Neural progenitor cell (in vitro differentiated cells): ENCODE measurements around the gene WBP1L. TPM values are rescaled to one million over a fixed set of nuclear protein-coding genes. Genes with fewer than 3 reads are reported as not detected.

Experiments used
- DNase-seq: peaks from one replicate; pipeline ENCODE4 v3.0.0-alpha.2; 2016; ENCODE audit warnings: low spot score
- H2AFZ ChIP-seq: fragments of 200-600 bp; sonication (generic); replicated peaks from 2 replicates; pipeline ENCODE4 v1.6.1; 2016; ENCODE audit warnings: antibody characterized with exemption
- H3F3A ChIP-seq: fragments of 200-600 bp; sonication (generic); 2 replicates; pipeline ENCODE4 v1.6.1; 2016; ENCODE audit warnings: antibody characterized with exemption, low read depth
- H3K27ac ChIP-seq: fragments of 200-600 bp; sonication (generic); 2 replicates; pipeline ENCODE4 v1.5.1; 2016; ENCODE audit warnings: mild to moderate bottlenecking
- H3K27me3 ChIP-seq: fragments of 200-600 bp; sonication (generic); 2 replicates; pipeline ENCODE4 v1.6.1; 2016; ENCODE audit warnings: mild to moderate bottlenecking, moderate library complexity
- H3K36me3 ChIP-seq: fragments of 200-600 bp; sonication (generic); 2 replicates; pipeline ENCODE4 v1.5.1; 2016
- H3K4me1 ChIP-seq: fragments of 200-600 bp; sonication (generic); 2 replicates; pipeline ENCODE4 v1.6.1; 2016; ENCODE audit warnings: mixed run types
- H3K4me2 ChIP-seq: fragments of 200-600 bp; sonication (generic); 2 replicates; pipeline ENCODE4 v1.6.1; 2016
- H3K4me3 ChIP-seq: fragments of 200-600 bp; sonication (generic); 2 replicates; pipeline ENCODE4 v1.5.1; 2016
- H3K79me2 ChIP-seq: fragments of 200-600 bp; sonication (generic); 2 replicates; pipeline ENCODE4 v1.6.1; 2016; ENCODE audit warnings: low read depth
- H3K9ac ChIP-seq: fragments of 200-600 bp; sonication (generic); 2 replicates; pipeline ENCODE4 v1.6.1; 2016
- H3K9me3 ChIP-seq: fragments of 200-600 bp; sonication (generic); 2 replicates; pipeline ENCODE4 v1.5.1; 2016; ENCODE audit warnings: low read depth
- H4K20me1 ChIP-seq: fragments of 200-600 bp; sonication (generic); 2 replicates; pipeline ENCODE4 v1.6.1; 2016; ENCODE audit warnings: low read depth
- H3K27ac Mint-ChIP-seq: 3 replicates; pipeline ENCODE4 v1.8.0; 2021; ENCODE audit warnings: mixed read lengths
- H3K27me3 Mint-ChIP-seq: 2 replicates; pipeline ENCODE4 v1.8.0; 2022; ENCODE audit warnings: low read depth, mild to moderate bottlenecking, inconsistent platforms, moderate library complexity, mixed read lengths; ENCODE audit not compliant: insufficient read depth
- H3K36me3 Mint-ChIP-seq: 3 replicates; pipeline ENCODE4 v1.8.0; 2021; ENCODE audit warnings: mixed read lengths
- H3K4me1 Mint-ChIP-seq: 3 replicates; pipeline ENCODE4 v1.8.0; 2021; ENCODE audit warnings: mixed read lengths
- H3K4me3 Mint-ChIP-seq: 3 replicates; pipeline ENCODE4 v1.8.0; 2021; ENCODE audit warnings: mild to moderate bottlenecking, moderate library complexity, mixed read lengths
- H3K9me3 Mint-ChIP-seq: 3 replicates; pipeline ENCODE4 v1.8.0; 2020; ENCODE audit warnings: mixed read lengths
- EZH2 ChIP-seq: fragments of 200-600 bp; sonication (generic); IDR thresholded peaks from 2 replicates; pipeline ENCODE4 v1.6.1; 2017; ENCODE audit warnings: antibody characterized with exemption, mild to moderate bottlenecking, moderate library complexity
- EZH2phosphoT487 ChIP-seq: fragments of 200-600 bp; sonication (generic); IDR thresholded peaks from 2 replicates; pipeline ENCODE4 v1.6.1; 2017; ENCODE audit warnings: antibody characterized with exemption
- total RNA-seq: library from RNA; depleted of rRNA; stranded (reverse); fragments of >200 nt; gene quantifications from 2 replicates; pipeline ENCODE4 v1.2.3, GENCODE V29; 2015; ENCODE audit warnings: low replicate concordance
- TF ChIP-seq, protein P1 (sequence below): fragments of 200-600 bp; sonication (generic); IDR thresholded peaks from 2 replicates; pipeline ENCODE4 v1.5.1; 2017; ENCODE audit warnings: antibody characterized with exemption, mild to moderate bottlenecking

Gene WBP1L
- total RNA-seq, 1 donor from 2014 or later = 21.1 TPM

DNA sequence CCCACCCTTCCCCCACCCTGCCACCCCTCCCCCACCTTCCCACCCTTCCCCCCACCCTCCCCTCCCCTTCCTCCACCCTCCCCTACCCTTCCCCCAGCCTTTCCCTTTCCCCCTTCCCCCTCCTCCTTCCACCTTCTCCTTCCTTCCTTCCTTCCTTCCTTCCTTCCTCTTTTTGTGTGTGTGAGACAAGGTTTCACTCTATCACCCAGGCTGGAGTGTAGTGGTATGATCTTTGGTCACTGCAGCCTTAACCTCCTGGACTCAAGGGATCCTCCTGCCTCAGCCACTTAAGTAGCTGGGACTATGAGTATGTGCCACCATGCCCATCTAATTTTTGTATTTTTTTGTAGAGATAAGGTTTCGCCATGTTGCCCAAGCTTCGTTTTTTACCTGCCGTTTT lies 58.2 kb downstream of the WBP1L start:
- Histone ChIP-seq H3K27me3 (no peaks in the 10 kb centered on the region), H3F3A (no peaks in the 10 kb centered on the region), H3K4me2 (no peak overlapping the region), H4K20me1 (no peaks in the 10 kb centered on the region), H3K79me2 (no peaks in the 10 kb centered on the region), H3K4me3 (no peak overlapping the region), H3K9me3 (no peaks in the 10 kb centered on the region), H3K27ac (no peak overlapping the region), H3K9ac (no peak overlapping the region), H3K36me3 (no peaks in the 10 kb centered on the region), H2AFZ (no peak overlapping the region), H3K4me1 (peaks cover 10% of the 10 kb centered on the region)
- Mint-ChIP-seq H3K27ac (no peak overlapping the region), H3K9me3 (no peaks in the 10 kb centered on the region), H3K36me3 (peaks cover 21% of the 10 kb centered on the region), H3K4me3 (no peak overlapping the region), H3K4me1 (peaks cover 31% of the 10 kb centered on the region), H3K27me3 (no peaks in the 10 kb centered on the region)
- DNase-seq = no peak
- TF ChIP-seq, protein P1, sequence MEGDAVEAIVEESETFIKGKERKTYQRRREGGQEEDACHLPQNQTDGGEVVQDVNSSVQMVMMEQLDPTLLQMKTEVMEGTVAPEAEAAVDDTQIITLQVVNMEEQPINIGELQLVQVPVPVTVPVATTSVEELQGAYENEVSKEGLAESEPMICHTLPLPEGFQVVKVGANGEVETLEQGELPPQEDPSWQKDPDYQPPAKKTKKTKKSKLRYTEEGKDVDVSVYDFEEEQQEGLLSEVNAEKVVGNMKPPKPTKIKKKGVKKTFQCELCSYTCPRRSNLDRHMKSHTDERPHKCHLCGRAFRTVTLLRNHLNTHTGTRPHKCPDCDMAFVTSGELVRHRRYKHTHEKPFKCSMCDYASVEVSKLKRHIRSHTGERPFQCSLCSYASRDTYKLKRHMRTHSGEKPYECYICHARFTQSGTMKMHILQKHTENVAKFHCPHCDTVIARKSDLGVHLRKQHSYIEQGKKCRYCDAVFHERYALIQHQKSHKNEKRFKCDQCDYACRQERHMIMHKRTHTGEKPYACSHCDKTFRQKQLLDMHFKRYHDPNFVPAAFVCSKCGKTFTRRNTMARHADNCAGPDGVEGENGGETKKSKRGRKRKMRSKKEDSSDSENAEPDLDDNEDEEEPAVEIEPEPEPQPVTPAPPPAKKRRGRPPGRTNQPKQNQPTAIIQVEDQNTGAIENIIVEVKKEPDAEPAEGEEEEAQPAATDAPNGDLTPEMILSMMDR = no peak
- TF ChIP-seq EZH2phosphoT487 = no peak
- no peak for TF ChIP-seq EZH2

DNA sequence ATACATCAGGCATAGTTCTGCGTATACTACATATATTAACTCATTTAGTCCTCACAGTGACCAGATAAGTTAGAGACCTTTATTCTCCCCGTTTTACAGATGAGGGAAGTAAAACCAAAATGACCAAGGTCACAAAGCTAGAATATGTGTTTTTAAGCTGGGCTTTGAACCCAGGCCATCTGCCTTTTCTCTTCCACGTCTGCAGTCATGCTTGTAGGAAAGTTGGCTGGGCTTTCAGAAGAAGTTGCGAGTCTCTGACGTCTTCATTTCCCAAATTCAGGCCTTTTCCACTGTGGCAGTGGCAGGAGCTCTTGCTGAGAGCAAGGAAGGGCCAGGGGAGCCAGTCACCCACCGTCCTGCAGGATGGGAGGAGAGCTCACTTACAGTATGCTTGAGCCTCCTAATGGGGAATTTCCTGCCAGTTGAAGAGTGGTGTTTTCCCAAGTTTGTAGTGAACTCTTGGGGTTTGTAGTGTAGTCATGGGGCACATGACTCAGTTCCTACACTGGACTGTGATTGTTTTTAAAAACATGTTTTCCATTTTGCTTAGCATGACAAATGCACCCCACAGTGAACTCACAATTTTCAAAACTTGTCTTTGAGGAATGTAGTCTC lies 59.3 kb downstream of the WBP1L start:
- Histone ChIP-seq H2AFZ (no peak overlapping the region), H3K36me3 (no peaks in the 10 kb centered on the region), H3K4me3 (no peak overlapping the region), H3K27ac (no peak overlapping the region), H3K9ac (no peak overlapping the region), H3F3A (no peaks in the 10 kb centered on the region), H3K4me1 (peaks cover 10% of the 10 kb centered on the region), H4K20me1 (no peaks in the 10 kb centered on the region), H3K9me3 (no peaks in the 10 kb centered on the region), H3K4me2 (no peak overlapping the region), H3K79me2 (no peaks in the 10 kb centered on the region), H3K27me3 (no peaks in the 10 kb centered on the region)
- no peak overlapping the region for H3K4me3 Mint-ChIP-seq
- peaks cover 18% of the 10 kb centered on the region for H3K36me3 Mint-ChIP-seq
- TF ChIP-seq EZH2 = no peak
- TF ChIP-seq EZH2phosphoT487 = no peak
- TF ChIP-seq, protein P1 = no peak
- no peaks in the 10 kb centered on the region for H3K27me3 Mint-ChIP-seq
- DNase-seq = no peak
- peaks cover 27% of the 10 kb centered on the region for H3K4me1 Mint-ChIP-seq
- no peak overlapping the region for H3K27ac Mint-ChIP-seq
- no peaks in the 10 kb centered on the region for H3K9me3 Mint-ChIP-seq

DNA sequence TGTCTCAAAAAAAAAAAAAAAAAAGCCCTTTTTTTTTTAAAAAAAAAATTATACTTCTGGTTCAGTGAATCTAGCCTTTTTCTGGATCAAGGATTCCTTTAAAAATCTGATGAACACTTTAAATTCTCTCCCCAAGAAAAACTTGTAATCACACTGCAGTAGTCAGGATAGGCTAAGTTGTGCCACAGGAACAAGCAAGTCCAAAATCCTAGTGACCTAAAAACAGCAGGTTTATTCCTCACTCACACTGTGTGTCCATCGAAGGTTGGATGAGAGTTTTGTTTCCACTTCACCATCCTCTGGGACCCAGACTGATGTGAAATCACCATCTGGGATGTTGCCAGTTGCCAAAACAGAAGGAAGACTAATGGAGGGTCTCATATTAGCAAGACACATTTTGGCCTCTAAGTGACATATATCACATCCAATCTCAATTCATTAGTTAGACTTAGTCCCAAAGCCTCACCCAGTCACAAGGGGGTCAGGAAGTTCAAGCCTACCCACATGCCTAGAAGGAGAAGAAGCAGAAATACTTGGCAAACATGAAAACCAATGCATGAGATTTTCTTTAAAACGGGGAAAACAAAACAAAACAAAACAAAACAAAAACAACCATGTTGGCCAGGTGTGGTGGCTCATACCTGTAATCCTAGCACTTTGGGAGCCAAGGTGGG lies 60.8 kb downstream of the WBP1L start:
- Histone ChIP-seq H3K9me3 (no peaks in the 10 kb centered on the region), H3K27ac (no peak overlapping the region), H3K27me3 (no peaks in the 10 kb centered on the region), H3K4me1 (peaks cover 14% of the 10 kb centered on the region), H4K20me1 (no peaks in the 10 kb centered on the region), H3K36me3 (no peaks in the 10 kb centered on the region), H3K79me2 (no peaks in the 10 kb centered on the region), H3K4me2 (no peak overlapping the region), H3K4me3 (no peak overlapping the region), H3F3A (no peaks in the 10 kb centered on the region), H2AFZ (no peak overlapping the region), H3K9ac (no peak overlapping the region)
- peaks cover 36% of the 10 kb centered on the region for H3K4me1 Mint-ChIP-seq
- H3K27ac Mint-ChIP-seq = no peak overlapping the region
- no peaks in the 10 kb centered on the region for H3K9me3 Mint-ChIP-seq
- TF ChIP-seq, protein P1 = no peak
- TF ChIP-seq EZH2phosphoT487 (no peak), EZH2 (no peak)
- H3K27me3 Mint-ChIP-seq = no peaks in the 10 kb centered on the region
- H3K4me3 Mint-ChIP-seq = no peak overlapping the region
- no peak for DNase-seq
- H3K36me3 Mint-ChIP-seq = peaks cover 14% of the 10 kb centered on the region
